Brain microvascular endothelial cell (primary cell): ENCODE results near the gene RAB3GAP1.

Source experiments
- DNase-seq: peaks from one replicate; pipeline ENCODE4 v3.0.0-alpha.2; 2020
- H3K27ac ChIP-seq: fragments of 250-450 bp; sonication (Bioruptor Pico); 2 replicates; pipeline ENCODE4 v1.5.1; 2020; ENCODE audit warnings: mild to moderate bottlenecking, moderate library complexity
- H3K27me3 ChIP-seq: fragments of 250-450 bp; sonication (Bioruptor Pico); replicated peaks from 2 replicates; pipeline ENCODE4 v1.5.1; 2020; ENCODE audit warnings: mild to moderate bottlenecking
- H3K36me3 ChIP-seq: fragments of 250-450 bp; sonication (Bioruptor Pico); replicated peaks from 2 replicates; pipeline ENCODE4 v1.5.1; 2020; ENCODE audit warnings: mild to moderate bottlenecking
- H3K4me3 ChIP-seq: 2 replicates; pipeline ENCODE4 v1.5.1; 2011; ENCODE audit warnings: low read depth, mild to moderate bottlenecking, control low read depth, low read length, moderate library complexity
- in situ Hi-C: cut with HindIII; loops from 2 replicates; pipeline ENCODE4 v1.10.0; 2017; ENCODE audit warnings: low sequenced_read_pairs, low pct_ligation_motif_present
- TF ChIP-seq, protein P1 (sequence below): IDR thresholded peaks from 2 replicates; pipeline ENCODE4 v1.5.1; 2011; ENCODE audit warnings: low read depth, mild to moderate bottlenecking, moderate library complexity, low read length, control low read depth, inconsistent platforms; ENCODE audit errors: missing control alignments

Gene RAB3GAP1

DNA sequence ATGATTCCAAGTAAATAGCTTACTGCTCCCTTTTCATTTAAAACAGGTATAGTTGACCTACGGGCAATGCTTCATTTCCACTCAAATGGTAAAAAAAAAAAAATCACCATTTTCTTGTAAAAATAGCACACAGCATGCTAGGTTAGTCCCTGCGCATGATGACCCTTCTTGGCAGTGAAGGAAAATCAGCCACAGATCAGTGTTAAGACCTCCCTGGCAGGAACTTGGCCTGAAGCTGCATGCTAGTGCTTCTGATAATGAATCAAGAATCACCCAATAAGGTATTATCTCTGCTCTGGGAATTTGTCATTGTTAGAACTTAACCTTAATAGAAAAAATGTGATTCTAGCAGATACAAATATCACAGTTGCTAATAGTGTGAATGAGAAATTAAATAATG lies 166.3 kb downstream of the RAB3GAP1 start:
- Histone ChIP-seq H3K36me3 (no peaks in the 10 kb centered on the region), H3K27me3 (no peaks in the 10 kb centered on the region), H3K27ac (no peak overlapping the region), H3K4me3 (no peak overlapping the region)
- in situ Hi-C loops, result no loop called here
- no peak for DNase-seq
- TF ChIP-seq, protein P1, sequence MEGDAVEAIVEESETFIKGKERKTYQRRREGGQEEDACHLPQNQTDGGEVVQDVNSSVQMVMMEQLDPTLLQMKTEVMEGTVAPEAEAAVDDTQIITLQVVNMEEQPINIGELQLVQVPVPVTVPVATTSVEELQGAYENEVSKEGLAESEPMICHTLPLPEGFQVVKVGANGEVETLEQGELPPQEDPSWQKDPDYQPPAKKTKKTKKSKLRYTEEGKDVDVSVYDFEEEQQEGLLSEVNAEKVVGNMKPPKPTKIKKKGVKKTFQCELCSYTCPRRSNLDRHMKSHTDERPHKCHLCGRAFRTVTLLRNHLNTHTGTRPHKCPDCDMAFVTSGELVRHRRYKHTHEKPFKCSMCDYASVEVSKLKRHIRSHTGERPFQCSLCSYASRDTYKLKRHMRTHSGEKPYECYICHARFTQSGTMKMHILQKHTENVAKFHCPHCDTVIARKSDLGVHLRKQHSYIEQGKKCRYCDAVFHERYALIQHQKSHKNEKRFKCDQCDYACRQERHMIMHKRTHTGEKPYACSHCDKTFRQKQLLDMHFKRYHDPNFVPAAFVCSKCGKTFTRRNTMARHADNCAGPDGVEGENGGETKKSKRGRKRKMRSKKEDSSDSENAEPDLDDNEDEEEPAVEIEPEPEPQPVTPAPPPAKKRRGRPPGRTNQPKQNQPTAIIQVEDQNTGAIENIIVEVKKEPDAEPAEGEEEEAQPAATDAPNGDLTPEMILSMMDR, result no peak

DNA sequence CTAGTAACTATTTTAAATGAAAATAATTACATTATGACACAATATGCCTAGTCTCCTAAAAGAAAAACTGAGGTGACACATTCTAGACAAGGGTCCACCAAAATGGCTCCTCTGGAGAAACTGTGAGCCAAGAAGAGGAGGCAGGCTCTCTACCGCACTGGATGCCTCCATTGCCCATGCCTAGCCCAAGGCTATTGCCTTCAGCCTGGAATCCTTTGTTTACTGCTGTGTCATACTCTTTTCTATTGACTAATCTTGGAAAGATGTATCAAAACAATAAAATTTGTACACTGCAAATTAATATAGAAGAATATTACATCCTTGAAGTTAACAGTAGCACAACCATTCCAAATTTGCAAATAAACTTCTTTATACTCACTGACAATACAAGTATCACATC lies 167.1 kb downstream of the RAB3GAP1 start:
- Histone ChIP-seq H3K4me3 (no peak overlapping the region), H3K27ac (no peak overlapping the region), H3K27me3 (no peaks in the 10 kb centered on the region), H3K36me3 (no peaks in the 10 kb centered on the region)
- DNase-seq, result no peak
- in situ Hi-C loops, result no loop called here
- TF ChIP-seq, protein P1, result no peak
